HG02943 (cell line): ENCODE data around the gene TASP1.
"Not testable (repeated sequence)": the region's sequence is repeated elsewhere in the genome, so short reads cannot be mapped to it uniquely, and the experiment has no call there.

Source experiments
- ATAC-seq: cut with Tn5 transposase; IDR thresholded peaks from one replicate; pipeline ENCODE4 v1.9.1; 2021; ENCODE audit warnings: mild to moderate bottlenecking, low read depth, moderate library complexity; ENCODE audit not compliant: unreplicated experiment

Gene TASP1

GRCh38 chr20:13638496-13639149 is at the start of gene TASP1:
Gene TASP1, minus strand, starts transcription at chr20:13638932. Its CDS starts 8,854 bp downstream, at chr20:13630078.
- peak; percentile 100 for ATAC-seq

- no peak for ATAC-seq
These were observed 49.1 kb upstream of the TASP1 start for GRCh38 chr20:13687815-13688214.

GRCh38 chr20:13685623-13686022 is 46.9 kb upstream of the TASP1 start:
- no peak for ATAC-seq

- peak; percentile 51 for ATAC-seq
These were observed 46.0 kb upstream of the TASP1 start for GRCh38 chr20:13684566-13685222.

GRCh38 chr20:13683833-13684232 is 45.1 kb upstream of the TASP1 start:
- no peak for ATAC-seq

- ATAC-seq, result peak; percentile 94
These were observed 42.8 kb upstream of the TASP1 start for GRCh38 chr20:13681248-13682125.

GRCh38 chr20:13678944-13679343 is 40.2 kb upstream of the TASP1 start:
- no peak for ATAC-seq

GRCh38 chr20:13677241-13677640 is 38.5 kb upstream of the TASP1 start:
- ATAC-seq, result no peak

GRCh38 chr20:13676682-13677081 is 38.0 kb upstream of the TASP1 start:
- no peak for ATAC-seq

GRCh38 chr20:13672690-13673089 is 34.0 kb upstream of the TASP1 start:
- ATAC-seq, result no peak

- ATAC-seq, result no peak
These were observed 33.2 kb upstream of the TASP1 start for GRCh38 chr20:13671916-13672378.

GRCh38 chr20:13671512-13671911 is 32.8 kb upstream of the TASP1 start:
- no peak for ATAC-seq

- no peak for ATAC-seq
These were observed 31.4 kb upstream of the TASP1 start for GRCh38 chr20:13670160-13670559.

GRCh38 chr20:13665709-13666395 is 27.1 kb upstream of the TASP1 start:
- no peak for ATAC-seq

GRCh38 chr20:13661070-13661685 is 22.4 kb upstream of the TASP1 start:
- ATAC-seq, result no peak

- ATAC-seq, result peak; percentile 82
These were observed 20.6 kb upstream of the TASP1 start for GRCh38 chr20:13659288-13659687.

GRCh38 chr20:13658060-13658459 is 19.3 kb upstream of the TASP1 start:
- not testable (repeated sequence) for ATAC-seq

- ATAC-seq, result no peak
These were observed 18.1 kb upstream of the TASP1 start for GRCh38 chr20:13656721-13657368.

GRCh38 chr20:13654463-13655023 is 15.8 kb upstream of the TASP1 start:
- no peak for ATAC-seq
